HG03095 (cell line): Measurements from ENCODE around the gene MDK.
"Not testable (repeated sequence)": the region's sequence is repeated elsewhere in the genome, so short reads cannot be mapped to it uniquely, and the experiment has no call there.

Source experiments
- ATAC-seq: cut with Tn5 transposase; IDR thresholded peaks from one replicate; pipeline ENCODE4 v1.9.1; 2021; ENCODE audit warnings: moderate library complexity; ENCODE audit not compliant: unreplicated experiment

MDK gene

DNA sequence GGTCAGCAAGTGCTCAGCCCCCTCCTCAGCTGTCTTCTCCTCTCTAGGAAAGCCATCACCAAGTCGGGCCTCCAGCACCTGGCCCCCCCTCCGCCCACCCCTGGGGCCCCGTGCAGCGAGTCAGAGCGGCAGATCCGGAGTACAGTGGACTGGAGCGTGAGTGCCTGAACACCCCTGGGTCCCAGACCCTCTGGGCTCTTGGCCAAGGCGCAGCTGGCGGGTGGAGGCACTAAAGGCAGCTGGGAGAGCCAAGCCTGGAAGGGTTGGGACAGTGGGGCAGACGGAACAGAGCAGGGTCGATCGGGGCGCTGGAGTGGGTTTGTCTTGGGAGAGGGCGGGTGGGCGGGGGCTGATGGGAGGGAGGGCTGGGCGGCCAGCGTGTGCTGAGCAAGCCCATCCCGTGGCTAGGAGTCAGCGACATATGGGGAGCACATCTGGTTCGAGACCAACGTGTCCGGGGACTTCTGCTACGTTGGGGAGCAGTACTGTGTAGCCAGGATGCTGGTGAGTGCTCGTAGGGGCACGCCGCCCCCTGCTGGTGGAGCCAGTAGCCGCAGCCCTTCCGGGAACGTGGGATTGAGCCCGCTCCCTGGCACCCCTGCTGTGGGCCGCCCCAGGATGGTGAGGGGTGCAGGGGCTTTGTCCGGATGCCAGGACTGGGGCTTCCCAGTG is 14.1 kb upstream of the MDK start:
- ATAC-seq: no peak

DNA sequence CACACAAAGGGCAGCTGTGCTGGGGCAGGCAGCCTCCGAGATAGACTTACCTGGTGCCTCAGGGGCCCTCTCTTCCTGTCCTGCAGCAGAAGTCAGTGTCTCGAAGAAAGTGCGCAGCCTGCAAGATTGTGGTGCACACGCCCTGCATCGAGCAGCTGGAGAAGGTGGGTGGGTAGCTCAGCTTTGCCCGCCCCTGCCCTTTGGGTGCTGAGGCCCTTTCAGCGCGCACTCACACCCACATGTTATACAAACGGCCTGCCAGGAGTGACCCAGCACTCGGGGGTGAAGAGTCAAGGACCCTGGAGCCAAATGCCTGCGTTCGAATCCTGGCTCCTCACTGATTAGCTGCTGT is 13.6 kb upstream of the MDK start:
- no peak for ATAC-seq

DNA sequence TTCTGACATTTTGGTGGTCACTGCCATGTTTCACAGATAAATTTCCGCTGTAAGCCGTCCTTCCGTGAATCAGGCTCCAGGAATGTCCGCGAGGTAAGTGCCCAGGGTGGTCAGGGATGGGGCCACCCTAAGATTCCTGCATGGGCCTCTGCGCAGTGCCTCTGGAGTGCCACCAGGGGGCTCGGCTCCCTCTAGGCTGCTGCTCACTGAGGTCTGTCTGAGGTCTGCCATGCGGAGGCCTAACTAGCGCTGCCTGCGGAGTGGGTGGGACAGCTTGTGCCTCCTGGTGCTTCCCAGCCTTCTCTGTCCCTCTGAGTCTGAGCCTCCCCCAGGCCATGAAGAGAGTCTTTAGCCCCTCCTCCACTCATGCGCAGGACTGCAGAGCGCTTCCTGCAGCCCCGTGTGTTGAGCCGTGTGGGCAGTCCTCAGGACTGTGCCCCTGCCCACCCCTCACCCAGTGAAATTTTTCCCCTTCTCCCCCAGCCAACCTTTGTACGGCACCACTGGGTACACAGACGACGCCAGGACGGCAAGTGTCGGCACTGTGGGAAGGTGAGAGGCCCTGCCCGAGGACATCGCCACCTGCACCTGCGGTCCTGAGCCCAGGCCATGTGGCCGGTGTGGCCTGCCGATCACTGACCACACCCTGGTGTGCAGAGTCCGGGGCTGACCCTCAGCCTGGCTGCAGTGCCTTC is 11.9 kb upstream of the MDK start:
- no peak for ATAC-seq

DNA sequence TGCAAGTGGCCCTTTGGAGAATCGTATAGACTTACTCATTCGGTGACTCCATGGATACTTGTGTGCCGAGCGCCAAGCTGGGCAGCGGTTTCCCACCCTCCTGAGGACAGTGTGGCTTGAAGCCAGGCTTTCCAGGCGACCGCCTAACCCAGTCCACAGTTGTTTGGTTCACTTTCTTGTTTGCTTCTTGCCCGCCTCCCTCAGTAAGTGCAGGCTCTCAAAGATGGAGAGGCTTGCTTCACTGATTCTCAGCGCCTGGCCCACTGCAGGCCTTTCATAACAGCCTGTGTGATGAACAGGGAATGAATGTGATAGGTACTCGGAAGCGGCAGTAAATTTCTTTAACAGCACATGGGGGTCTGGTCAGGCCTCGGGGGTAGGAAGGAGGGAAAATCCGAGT is 11.2 kb upstream of the MDK start:
- no peak for ATAC-seq

DNA sequence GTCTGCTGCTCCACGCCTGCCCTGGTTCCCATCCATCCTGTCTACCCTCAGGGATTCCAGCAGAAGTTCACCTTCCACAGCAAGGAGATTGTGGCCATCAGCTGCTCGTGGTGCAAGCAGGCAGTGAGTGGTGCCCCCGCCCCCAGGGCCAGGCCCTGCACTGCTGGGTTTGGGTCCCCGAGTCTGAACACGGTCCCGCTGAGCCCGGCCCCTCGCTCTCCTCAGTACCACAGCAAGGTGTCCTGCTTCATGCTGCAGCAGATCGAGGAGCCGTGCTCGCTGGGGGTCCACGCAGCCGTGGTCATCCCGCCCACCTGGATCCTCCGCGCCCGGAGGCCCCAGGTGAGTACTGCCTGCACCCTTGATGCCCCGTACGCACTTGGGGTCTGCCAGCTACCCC is 10.2 kb upstream of the MDK start:
- ATAC-seq: not testable (repeated sequence)

DNA sequence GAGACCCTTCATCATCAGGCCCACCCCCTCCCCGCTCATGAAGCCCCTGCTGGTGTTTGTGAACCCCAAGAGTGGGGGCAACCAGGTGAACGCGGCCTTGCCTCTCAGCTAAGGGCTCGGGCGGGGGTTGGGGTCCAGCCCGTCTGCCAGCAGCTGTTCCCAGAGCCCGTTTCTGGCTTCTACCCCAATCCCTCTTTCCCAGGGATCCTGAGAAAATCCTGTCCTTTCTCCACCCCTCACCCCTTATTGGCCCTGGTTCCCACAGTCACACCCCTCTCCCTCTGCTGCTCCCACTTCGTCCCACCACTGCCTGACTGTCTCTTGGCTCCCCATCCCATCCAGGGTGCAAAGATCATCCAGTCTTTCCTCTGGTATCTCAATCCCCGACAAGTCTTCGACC is 9.4 kb upstream of the MDK start:
- no peak for ATAC-seq

DNA sequence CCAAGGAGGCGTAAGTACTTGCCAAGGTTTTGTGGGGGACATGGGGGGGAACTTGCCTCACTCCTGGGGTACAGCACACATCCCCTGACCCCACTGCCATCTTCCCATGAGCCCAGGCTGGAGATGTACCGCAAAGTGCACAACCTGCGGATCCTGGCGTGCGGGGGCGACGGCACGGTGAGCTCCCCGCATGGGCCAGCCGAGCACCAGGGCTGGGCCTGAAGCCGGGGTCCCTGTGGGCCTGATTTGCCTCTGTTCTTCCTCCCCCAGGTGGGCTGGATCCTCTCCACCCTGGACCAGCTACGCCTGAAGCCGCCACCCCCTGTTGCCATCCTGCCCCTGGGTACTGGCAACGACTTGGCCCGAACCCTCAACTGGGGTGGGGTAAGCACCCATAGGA is 9.0 kb upstream of the MDK start:
- ATAC-seq: not testable (repeated sequence)

DNA sequence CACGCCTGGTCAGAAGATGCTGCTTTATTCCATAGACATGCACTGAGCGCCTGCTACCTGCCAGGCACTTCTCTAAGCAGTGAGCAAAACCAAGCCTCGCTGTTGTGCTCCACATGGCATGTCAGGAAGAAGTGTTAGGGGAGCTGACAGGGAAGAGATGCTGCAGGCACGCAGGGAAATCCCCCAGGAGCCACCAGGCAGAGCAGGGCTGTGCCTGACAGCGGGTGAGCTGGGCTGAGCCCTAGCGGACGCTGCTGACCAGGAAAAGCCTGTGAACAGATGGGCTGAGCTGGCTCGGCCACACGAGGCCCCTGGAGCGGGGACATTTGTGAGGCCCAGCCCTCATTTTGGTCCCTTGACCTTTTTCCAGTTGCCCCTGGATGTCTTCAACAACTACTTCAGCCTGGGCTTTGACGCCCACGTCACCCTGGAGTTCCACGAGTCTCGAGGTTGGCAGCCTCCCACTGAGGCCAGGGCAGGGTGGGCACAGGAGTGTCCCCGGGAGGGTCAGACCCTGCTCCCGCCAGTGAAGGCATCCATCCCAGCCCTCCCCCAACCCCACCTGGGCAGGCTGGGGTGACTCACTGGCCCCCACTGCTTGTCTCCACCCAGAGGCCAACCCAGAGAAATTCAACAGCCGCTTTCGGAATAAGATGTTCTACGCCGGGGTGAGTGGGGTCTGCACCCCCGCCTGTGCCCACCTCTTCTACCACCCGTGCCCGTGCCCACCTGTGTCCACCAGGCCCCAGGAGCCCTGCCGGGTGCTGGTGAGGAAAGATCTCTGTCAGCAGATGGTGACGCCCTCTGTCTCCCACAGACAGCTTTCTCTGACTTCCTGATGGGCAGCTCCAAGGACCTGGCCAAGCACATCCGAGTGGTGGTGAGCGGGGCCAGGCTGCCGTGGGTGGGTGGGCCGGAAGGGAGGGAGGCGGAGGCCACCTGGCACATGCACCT is 7.4 kb upstream of the MDK start:
- ATAC-seq: no peak

DNA sequence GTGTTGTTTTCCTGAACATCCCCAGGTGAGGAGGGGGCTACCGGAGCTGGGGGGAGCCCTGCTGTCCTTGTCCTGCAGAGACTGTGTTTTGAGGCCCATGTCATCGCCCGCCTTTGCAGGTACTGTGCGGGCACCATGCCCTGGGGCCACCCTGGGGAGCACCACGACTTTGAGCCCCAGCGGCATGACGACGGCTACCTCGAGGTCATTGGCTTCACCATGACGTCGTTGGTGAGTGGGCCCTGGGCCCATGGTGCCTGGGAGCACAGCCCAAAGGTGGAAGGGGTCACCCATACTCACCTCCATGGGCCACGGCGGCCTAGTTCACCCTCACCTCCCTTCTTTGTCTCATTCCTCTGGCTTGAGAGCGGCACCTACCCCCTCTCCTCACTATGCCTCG is 6.7 kb upstream of the MDK start:
- no peak for ATAC-seq

DNA sequence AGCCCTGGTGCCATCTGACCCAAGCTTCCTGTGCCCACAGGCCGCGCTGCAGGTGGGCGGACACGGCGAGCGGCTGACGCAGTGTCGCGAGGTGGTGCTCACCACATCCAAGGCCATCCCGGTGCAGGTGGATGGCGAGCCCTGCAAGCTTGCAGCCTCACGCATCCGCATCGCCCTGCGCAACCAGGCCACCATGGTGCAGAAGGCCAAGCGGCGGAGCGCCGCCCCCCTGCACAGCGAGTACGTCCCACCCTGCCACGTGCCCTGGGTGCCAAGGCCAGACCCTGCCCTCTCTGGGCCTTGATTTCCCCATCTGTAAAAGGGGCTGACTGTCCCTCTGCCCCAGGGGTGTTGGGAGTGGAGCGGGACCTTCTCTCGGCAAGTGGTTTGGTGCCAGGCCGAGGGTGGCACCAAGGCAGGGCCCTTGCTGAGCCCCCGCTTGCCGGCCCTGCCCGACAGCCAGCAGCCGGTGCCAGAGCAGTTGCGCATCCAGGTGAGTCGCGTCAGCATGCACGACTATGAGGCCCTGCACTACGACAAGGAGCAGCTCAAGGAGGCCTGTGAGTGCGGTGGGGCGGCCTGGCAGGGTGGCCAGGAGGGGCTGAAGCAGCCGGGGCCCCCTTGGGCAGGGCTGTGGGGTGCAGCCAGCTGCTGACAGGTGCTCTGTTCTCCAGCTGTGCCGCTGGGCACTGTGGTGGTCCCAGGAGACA is 5.9 kb upstream of the MDK start:
- no peak for ATAC-seq

DNA sequence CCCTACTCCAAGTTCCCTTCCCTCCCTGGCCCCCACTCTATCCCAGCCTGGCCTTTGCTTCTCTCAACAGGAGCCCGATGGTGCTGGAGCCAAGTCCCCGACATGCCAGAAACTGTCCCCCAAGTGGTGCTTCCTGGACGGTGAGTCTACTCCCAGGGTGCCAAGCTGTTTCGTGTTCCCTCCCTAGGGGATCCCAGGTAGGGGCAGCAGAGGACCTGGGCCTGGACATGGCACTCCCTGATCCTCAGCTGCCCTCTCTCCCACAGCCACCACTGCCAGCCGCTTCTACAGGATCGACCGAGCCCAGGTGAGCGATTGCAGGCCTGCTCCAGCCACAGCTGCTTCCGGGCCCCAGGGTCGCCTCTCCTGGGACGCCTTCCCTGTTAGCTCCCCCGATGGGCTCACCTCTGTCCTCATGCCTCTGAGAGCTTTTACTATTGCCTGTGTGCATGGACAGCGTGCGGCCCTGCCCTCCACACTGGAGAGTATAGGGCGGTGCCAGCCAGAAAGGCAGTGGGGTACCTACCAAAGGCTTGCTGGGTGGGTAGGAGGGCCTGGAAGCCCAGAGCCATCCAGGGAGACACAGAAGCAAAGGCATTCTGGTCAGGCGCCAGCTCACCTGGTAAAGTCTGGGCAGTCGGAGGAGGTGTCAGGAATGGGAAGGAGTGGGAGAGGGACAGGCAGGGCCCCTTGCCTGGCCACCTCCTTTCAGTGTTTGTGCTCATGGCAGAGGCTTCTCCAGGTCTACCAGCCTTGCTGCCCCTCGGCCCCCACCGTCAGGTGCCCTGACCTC is 5.0 kb upstream of the MDK start:
- ATAC-seq: no peak

DNA sequence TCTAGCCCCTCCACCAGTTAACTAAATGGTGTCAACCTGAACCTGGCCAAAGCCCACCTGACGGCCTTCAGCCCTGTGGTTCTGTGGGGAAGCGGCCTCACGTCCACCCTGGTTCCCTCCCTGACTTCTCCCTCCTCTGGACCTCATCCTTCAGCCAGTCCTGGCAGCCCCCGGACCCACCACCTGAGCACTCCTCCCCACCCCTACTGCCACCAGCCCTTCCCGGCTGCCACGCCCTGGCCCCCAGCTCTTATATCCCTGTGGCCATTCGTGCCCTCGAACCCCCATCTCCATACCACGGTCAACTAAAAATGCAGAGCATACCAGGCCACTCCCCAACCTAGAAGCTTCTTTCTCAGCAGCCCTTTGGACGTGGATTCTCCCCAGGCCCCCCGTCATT is 4.2 kb upstream of the MDK start:
- ATAC-seq: no peak

DNA sequence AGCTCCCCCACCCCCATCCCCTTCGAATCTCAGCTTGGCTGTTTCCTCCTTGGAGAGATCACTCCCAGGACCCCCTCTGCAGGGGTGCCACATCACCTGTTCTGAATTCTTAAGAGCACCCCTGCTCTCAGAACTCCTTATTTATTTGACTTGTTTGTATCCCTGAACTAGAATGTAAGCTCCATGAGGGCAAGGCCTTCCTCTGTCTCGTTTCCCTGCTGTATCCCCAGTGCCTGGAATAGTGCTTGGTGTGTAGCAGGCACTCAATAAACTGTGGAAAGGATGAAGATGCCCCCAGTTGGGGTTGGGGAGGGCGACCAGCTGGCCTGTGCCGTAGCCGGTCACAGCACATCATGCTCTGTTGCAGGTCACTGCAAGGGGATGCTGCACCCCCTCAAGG is 3.6 kb upstream of the MDK start:
- no peak for ATAC-seq

DNA sequence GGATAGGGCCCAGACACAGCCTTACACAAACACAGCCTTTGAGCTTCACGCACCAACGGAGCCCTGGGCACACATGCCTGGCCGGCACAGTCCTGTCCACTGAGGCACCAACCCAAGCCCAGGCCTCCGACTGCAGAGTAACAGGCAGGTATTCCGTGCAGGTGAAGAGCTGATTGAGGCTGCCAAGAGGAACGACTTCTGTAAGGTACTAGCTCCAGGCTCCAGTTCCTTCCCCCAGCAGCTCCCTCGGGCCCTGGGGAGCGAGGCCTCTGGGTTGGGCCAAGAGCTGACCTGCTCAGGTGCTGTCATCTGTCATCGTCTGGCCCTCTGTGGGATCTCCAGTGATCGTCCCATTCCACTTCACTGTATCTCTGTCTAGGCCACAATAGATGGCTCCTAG is 3.2 kb upstream of the MDK start:
- no peak for ATAC-seq

DNA sequence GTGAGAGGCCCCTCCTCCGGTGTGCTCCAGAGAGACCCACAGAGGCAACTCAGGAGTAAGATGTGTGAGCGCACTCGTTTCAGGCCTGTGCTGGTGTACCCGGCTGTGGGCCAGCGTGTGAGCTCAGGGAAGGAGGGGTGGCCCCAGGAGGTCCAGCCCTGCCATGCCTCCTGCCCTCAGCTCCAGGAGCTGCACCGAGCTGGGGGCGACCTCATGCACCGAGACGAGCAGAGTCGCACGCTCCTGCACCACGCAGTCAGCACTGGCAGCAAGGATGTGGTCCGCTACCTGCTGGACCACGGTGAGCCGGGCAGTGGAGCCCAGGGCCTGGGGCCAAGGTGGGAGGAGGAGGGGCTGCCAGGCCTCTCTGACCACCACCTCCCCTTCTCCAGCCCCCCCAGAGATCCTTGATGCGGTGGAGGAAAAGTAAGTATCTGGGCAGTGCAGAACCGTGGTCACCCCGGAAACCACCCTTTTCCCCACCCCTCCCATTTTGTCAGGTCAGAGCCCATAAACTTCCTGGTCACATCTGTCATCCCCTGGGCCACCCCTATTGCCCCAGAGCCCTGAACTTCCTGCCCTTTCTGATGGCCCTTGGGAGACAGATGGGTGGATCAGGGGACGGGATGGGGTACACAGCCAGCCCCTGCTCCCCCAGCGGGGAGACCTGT is 2.5 kb upstream of the MDK start:
- ATAC-seq: no peak

DNA sequence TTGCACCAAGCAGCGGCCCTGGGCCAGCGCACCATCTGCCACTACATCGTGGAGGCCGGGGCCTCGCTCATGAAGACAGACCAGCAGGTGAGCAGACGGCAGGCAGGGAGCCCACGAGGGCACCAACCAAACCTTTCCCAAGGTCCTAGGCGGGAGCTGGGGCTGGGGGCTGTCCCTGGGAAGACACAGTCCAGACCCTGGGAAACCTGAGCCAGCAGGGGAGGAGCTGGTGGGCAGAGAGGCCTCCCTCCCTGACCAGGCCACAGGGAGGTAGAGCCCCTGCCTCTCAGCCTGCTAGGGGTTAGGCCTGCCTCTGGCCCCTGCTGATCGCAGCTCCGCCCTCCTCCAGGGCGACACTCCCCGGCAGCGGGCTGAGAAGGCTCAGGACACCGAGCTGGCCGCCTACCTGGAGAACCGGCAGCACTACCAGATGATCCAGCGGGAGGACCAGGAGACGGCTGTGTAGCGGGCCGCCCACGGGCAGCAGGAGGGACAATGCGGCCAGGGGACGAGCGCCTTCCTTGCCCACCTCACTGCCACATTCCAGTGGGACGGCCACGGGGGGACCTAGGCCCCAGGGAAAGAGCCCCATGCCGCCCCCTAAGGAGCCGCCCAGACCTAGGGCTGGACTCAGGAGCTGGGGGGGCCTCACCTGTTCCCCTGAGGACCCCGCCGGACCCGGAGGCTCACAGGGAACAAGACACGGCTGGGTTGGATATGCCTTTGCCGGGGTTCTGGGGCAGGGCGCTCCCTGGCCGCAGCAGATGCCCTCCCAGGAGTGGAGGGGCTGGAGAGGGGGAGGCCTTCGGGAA is 1.8 kb upstream of the MDK start:
- not testable (repeated sequence) for ATAC-seq

DNA sequence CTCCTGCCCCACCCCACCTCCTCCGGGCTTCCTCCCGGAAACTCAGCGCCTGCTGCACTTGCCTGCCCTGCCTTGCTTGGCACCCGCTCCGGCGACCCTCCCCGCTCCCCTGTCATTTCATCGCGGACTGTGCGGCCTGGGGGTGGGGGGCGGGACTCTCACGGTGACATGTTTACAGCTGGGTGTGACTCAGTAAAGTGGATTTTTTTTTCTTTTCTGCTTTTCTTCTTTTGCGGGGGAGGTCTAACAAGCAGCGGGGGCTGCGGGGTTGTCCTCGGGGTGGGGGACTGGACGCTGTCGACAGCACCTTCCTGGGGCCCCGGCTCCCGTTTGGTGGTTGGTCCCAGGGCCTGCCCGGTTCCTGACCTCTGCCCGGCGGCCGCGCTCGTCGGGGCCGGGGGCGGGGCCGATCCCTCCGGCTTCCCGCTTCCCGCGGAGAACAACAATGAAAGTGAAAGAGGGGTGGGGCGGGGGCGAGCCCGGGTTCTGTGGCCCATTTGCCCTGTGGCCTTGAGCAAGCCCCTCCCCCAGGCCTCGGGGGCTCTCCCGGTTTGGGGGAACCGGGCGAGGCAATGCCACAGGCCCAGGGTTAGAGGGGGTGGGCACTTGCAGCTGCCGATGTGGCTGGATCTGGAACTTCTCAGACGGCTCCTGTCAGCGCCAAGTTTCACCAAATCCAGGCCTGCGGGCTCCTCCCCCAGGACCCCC is 975 bp upstream of the MDK start:
- ATAC-seq: peak; percentile 46

DNA sequence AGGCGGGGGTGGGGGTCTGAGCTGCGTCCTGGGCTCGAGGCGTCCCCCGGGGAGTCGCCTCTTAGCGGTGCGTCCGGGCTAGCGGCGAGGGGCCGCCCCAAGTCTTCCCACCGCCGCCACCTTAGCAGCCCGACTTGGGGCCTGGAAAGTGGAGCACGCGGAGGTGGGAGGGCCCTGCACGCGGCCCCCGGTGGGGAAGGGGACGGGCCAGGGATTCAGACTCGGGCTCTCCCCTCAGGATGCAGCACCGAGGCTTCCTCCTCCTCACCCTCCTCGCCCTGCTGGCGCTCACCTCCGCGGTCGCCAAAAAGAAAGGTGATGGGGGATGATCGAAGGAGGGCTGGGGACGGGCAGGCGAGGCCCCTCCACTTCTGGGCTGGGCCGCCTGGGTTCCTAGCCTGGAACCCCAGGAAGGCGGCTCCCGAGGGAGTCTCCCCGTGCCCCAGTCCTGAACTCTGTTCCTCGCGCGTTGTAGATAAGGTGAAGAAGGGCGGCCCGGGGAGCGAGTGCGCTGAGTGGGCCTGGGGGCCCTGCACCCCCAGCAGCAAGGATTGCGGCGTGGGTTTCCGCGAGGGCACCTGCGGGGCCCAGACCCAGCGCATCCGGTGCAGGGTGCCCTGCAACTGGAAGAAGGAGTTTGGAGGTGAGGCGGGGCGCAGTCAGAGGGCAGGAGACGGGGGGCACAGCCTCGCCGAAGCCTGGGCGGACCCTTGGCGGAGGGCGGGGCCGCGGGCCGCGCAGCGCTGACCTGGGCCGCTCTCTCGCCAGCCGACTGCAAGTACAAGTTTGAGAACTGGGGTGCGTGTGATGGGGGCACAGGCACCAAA is 563 bp downstream of the MDK start:
- no peak for ATAC-seq
